ENCODE data around the gene MZT1. TPM values are rescaled to one million over a fixed set of nuclear protein-coding genes. Genes with fewer than 3 reads are reported as not detected.

Gene MZT1
- total RNA-seq, 1 experiment from 2014 or later, result 38.9 TPM

- Histone ChIP-seq H3K4me3 (ENCODE audit: low read depth, low read length, poor library complexity, severe bottlenecking) (no peak overlapping the region), H3K9me3 (ENCODE audit: low read depth, low read length, poor library complexity, severe bottlenecking) (no peaks in the 10 kb centered on the region), H3K36me3 (ENCODE audit: insufficient read depth, low read length, poor library complexity, severe bottlenecking) (no peaks in the 10 kb centered on the region), H3K4me1 (ENCODE audit: insufficient read depth, low read length, poor library complexity, severe bottlenecking) (no peaks in the 10 kb centered on the region), H3K27me3 (replicated peaks; ENCODE audit: insufficient read depth, low read depth, low read length, poor library complexity) (peaks cover 78% of the 10 kb centered on the region), H3K27ac (ENCODE audit: low read depth, low read length, poor library complexity, severe bottlenecking) (no peak overlapping the region)
- TF ChIP-seq CTCF (conservative IDR thresholded peaks at IDR 0.05; ENCODE audit: low read depth, low read length) (no peak), EZH2 (IDR thresholded peaks at IDR 0.05; ENCODE audit: borderline replicate concordance, low read depth, low read length, poor library complexity, severe bottlenecking) (no peak)
- DNase-seq (ENCODE audit: low spot score), result no peak
- POLR2A ChIA-PET (ENCODE audit: low non-redundant PET), result no interaction called here
- BruUV-seq (replicated peaks), result no TSS peak
- intact Hi-C loops (cut with micrococcal nuclease; ENCODE audit: unreplicated experiment), result no loop called here
- CTCF ChIA-PET, result no interaction called here
Measured at GRCh38 chr13:72666391-72666790, 61.0 kb downstream of the MZT1 start.

GRCh38 chr13:72662548-72662947 lies 64.9 kb downstream of the MZT1 start:
- intact Hi-C loops (cut with micrococcal nuclease; ENCODE audit: unreplicated experiment), result no loop called here
- Histone ChIP-seq H3K27ac (ENCODE audit: low read depth, low read length, poor library complexity, severe bottlenecking) (no peak overlapping the region), H3K4me1 (ENCODE audit: insufficient read depth, low read length, poor library complexity, severe bottlenecking) (no peaks in the 10 kb centered on the region), H3K36me3 (ENCODE audit: insufficient read depth, low read length, poor library complexity, severe bottlenecking) (no peaks in the 10 kb centered on the region), H3K4me3 (ENCODE audit: low read depth, low read length, poor library complexity, severe bottlenecking) (no peak overlapping the region), H3K9me3 (ENCODE audit: low read depth, low read length, poor library complexity, severe bottlenecking) (no peaks in the 10 kb centered on the region), H3K27me3 (replicated peaks; ENCODE audit: insufficient read depth, low read depth, low read length, poor library complexity) (peaks cover 74% of the 10 kb centered on the region)
- TF ChIP-seq CTCF (conservative IDR thresholded peaks at IDR 0.05; ENCODE audit: low read depth, low read length) (no peak), EZH2 (IDR thresholded peaks at IDR 0.05; ENCODE audit: borderline replicate concordance, low read depth, low read length, poor library complexity, severe bottlenecking) (no peak)
- no peak for DNase-seq (ENCODE audit: low spot score)
- BruUV-seq (replicated peaks), result no TSS peak
- CTCF ChIA-PET, result no interaction called here
- POLR2A ChIA-PET (ENCODE audit: low non-redundant PET), result no interaction called here

Other genes starting within 250 kb of the MZT1 start
- gene BORA, start 294 bp upstream of the MZT1 start, total RNA-seq (2021), result 17.1 and 17.4 TPM in 2 replicates
- gene DIS3, start 54.3 kb upstream of the MZT1 start, total RNA-seq (2021), result 37.1 and 43.2 TPM in 2 replicates
- gene PIBF1, start 54.5 kb upstream of the MZT1 start, total RNA-seq (2021), result 28.2 and 30.6 TPM in 2 replicates

All from A673 (cell line).